ENCODE data around the gene MACROD1.

MACROD1 gene

GRCh38 chr11:64185175-64185692, 19.3 kb upstream of the MACROD1 start:
- peak; percentile 83 for DNase-seq (ENCODE audit: low read depth)
- peak; percentile 41 for TF ChIP-seq CTCF (conservative IDR thresholded peaks at IDR 0.05; ENCODE audit: low read length)

GRCh38 chr11:64183890-64184289, 18.0 kb upstream of the MACROD1 start:
- DNase-seq (ENCODE audit: low read depth), result no peak
- no peak overlapping the region; the same call in 1 of the 2 replicates for H3K4me3 ChIP-seq (ENCODE audit: low read length)
- TF ChIP-seq CTCF (conservative IDR thresholded peaks at IDR 0.05; ENCODE audit: low read length), result no peak

More at GRCh38 chr11:64185175-64185692, 19.3 kb upstream of the MACROD1 start:
- H3K4me3 ChIP-seq (ENCODE audit: low read length), result peak overlapping the region; percentile 80

GRCh38 chr11:64181506-64182411, 15.8 kb upstream of the MACROD1 start:
- H3K4me3 ChIP-seq (ENCODE audit: low read length), result peak overlapping the region; percentile 33
- peak; percentile 88 for DNase-seq (ENCODE audit: low read depth)
- TF ChIP-seq CTCF (conservative IDR thresholded peaks at IDR 0.05; ENCODE audit: low read length), result no peak

- DNase-seq (ENCODE audit: low read depth), result no peak
- no peak overlapping the region for H3K4me3 ChIP-seq (ENCODE audit: low read length)
- TF ChIP-seq CTCF (conservative IDR thresholded peaks at IDR 0.05; ENCODE audit: low read length), result no peak
Measured at GRCh38 chr11:64180891-64181290, 15.0 kb upstream of the MACROD1 start.

- no peak for TF ChIP-seq CTCF (conservative IDR thresholded peaks at IDR 0.05; ENCODE audit: low read length)
- H3K4me3 ChIP-seq (ENCODE audit: low read length), result no peak overlapping the region
- DNase-seq (ENCODE audit: low read depth), result no peak
Measured at GRCh38 chr11:64178951-64179639, 13.2 kb upstream of the MACROD1 start.

GRCh38 chr11:64178203-64178602, 12.3 kb upstream of the MACROD1 start:
- no peak for DNase-seq (ENCODE audit: low read depth)
- H3K4me3 ChIP-seq (ENCODE audit: low read length), result no peak overlapping the region
- no peak for TF ChIP-seq CTCF (conservative IDR thresholded peaks at IDR 0.05; ENCODE audit: low read length)
